ENCODE results near the gene NTRK2.

Gene NTRK2

GRCh38 chr9:84686068-84686467, 16.5 kb downstream of the NTRK2 start:
- no peak for DNase-seq

GRCh38 chr9:84688956-84689355, 19.4 kb downstream of the NTRK2 start:
- no peak for DNase-seq

- DNase-seq, result no peak
Observed at GRCh38 chr9:84691634-84692033, 22.1 kb downstream of the NTRK2 start.

GRCh38 chr9:84694248-84694647, 24.7 kb downstream of the NTRK2 start:
- no peak for DNase-seq

GRCh38 chr9:84697042-84697441, 27.5 kb downstream of the NTRK2 start:
- DNase-seq, result no peak

- peak; percentile 65 for DNase-seq
Observed at GRCh38 chr9:84697509-84698114, 28.1 kb downstream of the NTRK2 start.

GRCh38 chr9:84698323-84698722, 28.8 kb downstream of the NTRK2 start:
- DNase-seq, result no peak

GRCh38 chr9:84699984-84700383, 30.5 kb downstream of the NTRK2 start:
- no peak for DNase-seq

- DNase-seq, result no peak
Observed at GRCh38 chr9:84701801-84702200, 32.3 kb downstream of the NTRK2 start.

GRCh38 chr9:84702471-84702870, 32.9 kb downstream of the NTRK2 start:
- DNase-seq, result no peak

GRCh38 chr9:84703793-84704192, 34.3 kb downstream of the NTRK2 start:
- DNase-seq, result no peak

GRCh38 chr9:84705128-84705527, 35.6 kb downstream of the NTRK2 start:
- DNase-seq, result no peak

GRCh38 chr9:84708400-84708799, 38.9 kb downstream of the NTRK2 start:
- no peak for DNase-seq

- DNase-seq, result no peak
Observed at GRCh38 chr9:84709056-84709455, 39.5 kb downstream of the NTRK2 start.

- no peak for DNase-seq
Observed at GRCh38 chr9:84710701-84711397, 41.3 kb downstream of the NTRK2 start.

- no peak for DNase-seq
Observed at GRCh38 chr9:84711398-84711777, 41.9 kb downstream of the NTRK2 start.

- DNase-seq, result peak; percentile 5
Observed at GRCh38 chr9:84711936-84712335, 42.4 kb downstream of the NTRK2 start.

- DNase-seq, result no peak
Observed at GRCh38 chr9:84716217-84716616, 46.7 kb downstream of the NTRK2 start.

- DNase-seq, result no peak
Observed at GRCh38 chr9:84718476-84718875, 48.9 kb downstream of the NTRK2 start.

- no peak for DNase-seq
Observed at GRCh38 chr9:84722388-84722989, 53.0 kb downstream of the NTRK2 start.

- DNase-seq, result no peak
Observed at GRCh38 chr9:84723426-84723825, 53.9 kb downstream of the NTRK2 start.

GRCh38 chr9:84731696-84732095, 62.2 kb downstream of the NTRK2 start:
- DNase-seq, result no peak

- DNase-seq, result no peak
Observed at GRCh38 chr9:84736081-84736480, 66.6 kb downstream of the NTRK2 start.

GRCh38 chr9:84736536-84736935, 67.0 kb downstream of the NTRK2 start:
- no peak for DNase-seq

GRCh38 chr9:84738353-84738752, 68.8 kb downstream of the NTRK2 start:
- no peak for DNase-seq

Measured in stimulated activated CD4-positive, alpha-beta T cell treated with anti-CD3 and anti-CD28 coated beads, Interleukin-15, amount 100 ng/mL, for 24 hours (primary cell).